NCI-H345 treated with DMSO at 0.1 percent for 48 hours (cell line): Measurements from ENCODE around the gene NBEA.
"Not testable (repeated sequence)": the region's sequence is repeated elsewhere in the genome, so short reads cannot be mapped to it uniquely, and the experiment has no call there.

ENCODE experiments used
- DNase-seq: peaks from one replicate; lab custom pipeline; 2025; ENCODE audit not compliant: unreplicated experiment; lab: John Stamatoyannopoulos, UW

NBEA gene

GRCh38 chr13:35058585-35058984 is 116.5 kb downstream of the NBEA start:
- DNase-seq, result not testable (repeated sequence)

GRCh38 chr13:35086667-35087066 is 144.6 kb downstream of the NBEA start:
- no peak for DNase-seq

GRCh38 chr13:35092251-35092650 is 150.2 kb downstream of the NBEA start:
- DNase-seq, result no peak

- no peak for DNase-seq
Observed at GRCh38 chr13:35092751-35093150, 150.7 kb downstream of the NBEA start.

GRCh38 chr13:35093356-35093755 is 151.3 kb downstream of the NBEA start:
- DNase-seq, result no peak

GRCh38 chr13:35106771-35107170 is 164.7 kb downstream of the NBEA start:
- not testable (repeated sequence) for DNase-seq

GRCh38 chr13:35107535-35107934 is 165.5 kb downstream of the NBEA start:
- DNase-seq, result no peak

GRCh38 chr13:35113612-35114011 is 171.5 kb downstream of the NBEA start:
- DNase-seq, result not testable (repeated sequence)

- no peak for DNase-seq
Observed at GRCh38 chr13:35127466-35127865, 185.4 kb downstream of the NBEA start.

- DNase-seq, result no peak
Observed at GRCh38 chr13:35129500-35129899, 187.4 kb downstream of the NBEA start.

- DNase-seq, result no peak
Observed at GRCh38 chr13:35131471-35131870, 189.4 kb downstream of the NBEA start.

- no peak for DNase-seq
Observed at GRCh38 chr13:35136585-35136984, 194.5 kb downstream of the NBEA start.

- DNase-seq, result no peak
Observed at GRCh38 chr13:35139591-35139990, 197.5 kb downstream of the NBEA start.

GRCh38 chr13:35140321-35140720 is 198.3 kb downstream of the NBEA start:
- DNase-seq, result no peak

GRCh38 chr13:35140831-35141230 is 198.8 kb downstream of the NBEA start:
- DNase-seq, result no peak

- no peak for DNase-seq
Observed at GRCh38 chr13:35143123-35143522, 201.1 kb downstream of the NBEA start.

- DNase-seq, result no peak
Observed at GRCh38 chr13:35144166-35144890, 202.3 kb downstream of the NBEA start.

- no peak for DNase-seq
Observed at GRCh38 chr13:35146686-35147085, 204.6 kb downstream of the NBEA start.

GRCh38 chr13:35157143-35157755 is 215.2 kb downstream of the NBEA start:
- DNase-seq, result peak; percentile 36

GRCh38 chr13:35159041-35159440 is 217.0 kb downstream of the NBEA start:
- no peak for DNase-seq

- DNase-seq, result no peak
Observed at GRCh38 chr13:35160896-35161295, 218.8 kb downstream of the NBEA start.

GRCh38 chr13:35162420-35162819 is 220.3 kb downstream of the NBEA start:
- no peak for DNase-seq

- no peak for DNase-seq
Observed at GRCh38 chr13:35163674-35164073, 221.6 kb downstream of the NBEA start.
